HepG2 (cell line): ENCODE measurements around the gene KLHL36. TPM values are rescaled to one million over a fixed set of nuclear protein-coding genes. Genes with fewer than 3 reads are reported as not detected.

ENCODE experiments used
- DNMT3B ChIP-seq: conservative IDR thresholded peaks from 2 replicates; pipeline ENCODE4 v1.6.1; 2016; ENCODE audit warnings: missing biosample characterization, control low read depth
- E2F1 ChIP-seq: sonication (generic); formaldehyde crosslinking; IDR thresholded peaks from 2 replicates; pipeline ENCODE4 v1.5.0; 2020; ENCODE audit warnings: missing genetic modification reagents
- EHMT2 ChIP-seq: fragments of 200-600 bp; sonication (generic); IDR thresholded peaks from 2 replicates; pipeline ENCODE4 v1.7.0; 2017; ENCODE audit warnings: antibody characterized with exemption, low read depth, low read length, borderline replicate concordance
- FOXJ3 ChIP-seq: sonication (generic); formaldehyde crosslinking; IDR thresholded peaks from 2 replicates; pipeline ENCODE4 v1.4.0; 2020; ENCODE audit warnings: missing genetic modification reagents, mild to moderate bottlenecking, borderline replicate concordance
- GPN1 ChIP-seq: sonication (generic); formaldehyde crosslinking; IDR thresholded peaks from 2 replicates; pipeline ENCODE4 v1.5.1; 2020; ENCODE audit warnings: missing genetic modification reagents, borderline replicate concordance
- HMGA1 ChIP-seq: sonication (generic); formaldehyde crosslinking; conservative IDR thresholded peaks from 2 replicates; pipeline ENCODE4 v1.4.0; 2020; ENCODE audit warnings: missing genetic modification reagents
- KAT8 ChIP-seq: IDR thresholded peaks from 2 replicates; pipeline ENCODE4 v1.6.1; 2016; ENCODE audit warnings: missing genetic modification reagents, missing compliant biosample characterization
- MED13 ChIP-seq: sonication (generic); formaldehyde crosslinking; IDR thresholded peaks from 2 replicates; pipeline ENCODE4 v1.5.0; 2020; ENCODE audit warnings: missing genetic modification reagents
- MLX ChIP-seq: IDR thresholded peaks from 2 replicates; pipeline ENCODE4 v1.6.1; 2016
- MTF1 ChIP-seq: sonication (generic); formaldehyde crosslinking; IDR thresholded peaks from 2 replicates; pipeline ENCODE4 v1.5.0; 2020; ENCODE audit warnings: missing genetic modification reagents
- NFIC ChIP-seq: IDR thresholded peaks from 2 replicates; pipeline ENCODE4 v1.6.1; 2012; ENCODE audit warnings: mild to moderate bottlenecking, low read length, inconsistent platforms
- POLR2AphosphoS2 ChIP-seq: IDR thresholded peaks from 2 replicates; pipeline ENCODE4 v1.6.1; 2011; ENCODE audit warnings: low read depth, low read length, improper control_type of control experiment
- POLR2AphosphoS5 ChIP-seq: IDR thresholded peaks from 2 replicates; pipeline ENCODE4 v1.6.1; 2012; ENCODE audit warnings: low read depth, low read length
- RBFOX2 ChIP-seq: fragments of 200-400 bp; formaldehyde crosslinking; IDR thresholded peaks from 2 replicates; pipeline ENCODE4 v1.6.1; 2017; ENCODE audit warnings: low read depth, mild to moderate bottlenecking, low read length
- SIN3A ChIP-seq: IDR thresholded peaks from 2 replicates; pipeline ENCODE4 v1.6.1; 2011; ENCODE audit warnings: low read depth, mild to moderate bottlenecking, control low read depth, low read length, borderline replicate concordance
- TFE3 ChIP-seq: IDR thresholded peaks from 2 replicates; pipeline ENCODE4 v1.6.1; 2016
- THAP7 ChIP-seq: sonication (generic); formaldehyde crosslinking; IDR thresholded peaks from 2 replicates; pipeline ENCODE4 v1.8.1; 2023; ENCODE audit warnings: mild to moderate bottlenecking, missing genetic modification reagents
- ZGPAT ChIP-seq: IDR thresholded peaks from 2 replicates; pipeline ENCODE4 v1.6.1; 2016; ENCODE audit warnings: mild to moderate bottlenecking
- ZMYM3 ChIP-seq: sonication (generic); formaldehyde crosslinking; IDR thresholded peaks from 2 replicates; pipeline ENCODE4 v1.5.1; 2020; ENCODE audit warnings: mild to moderate bottlenecking, missing genetic modification reagents
- ZNF121 ChIP-seq: sonication (generic); formaldehyde crosslinking; IDR thresholded peaks from 2 replicates; pipeline ENCODE4 v1.5.0; 2020; ENCODE audit warnings: mild to moderate bottlenecking, missing genetic modification reagents
- ZNF256 ChIP-seq: sonication (generic); formaldehyde crosslinking; conservative IDR thresholded peaks from 2 replicates; pipeline ENCODE4 v1.4.0; 2020; ENCODE audit warnings: missing genetic modification reagents
- ZNF317 ChIP-seq: sonication (generic); formaldehyde crosslinking; IDR thresholded peaks from 2 replicates; pipeline ENCODE4 v1.5.0; 2020; ENCODE audit warnings: mild to moderate bottlenecking, missing genetic modification reagents
- ZNF512 ChIP-seq: sonication (generic); formaldehyde crosslinking; IDR thresholded peaks from 2 replicates; pipeline ENCODE4 v1.4.0; 2020; ENCODE audit warnings: mild to moderate bottlenecking, missing genetic modification reagents
- ZNF605 ChIP-seq: sonication (generic); formaldehyde crosslinking; IDR thresholded peaks from 2 replicates; pipeline ENCODE4 v1.8.0; 2022; ENCODE audit warnings: mild to moderate bottlenecking, missing genetic modification reagents
- polyA plus RNA-seq, 8 experiments: library from polyadenylated mRNA; depleted of rRNA in 3 of 8; stranded (reverse) in 7 of 8; unstranded in 1 of 8; fragments of >200 nt; fragmentation: Illumina TruSeq in 4 of 8; extraction: Trizol in 4 of 8; gene quantifications; 2 replicates each; pipeline versions ENCODE4 v1.2.1 to v1.2.3, GENCODE V29; 2011 to 2016; ENCODE audit warnings: low read depth in 4 of 8, missing spikeins in 1 of 8, mixed read lengths in 1 of 8; ENCODE audit not compliant: insufficient read depth in 1 of 8
- total RNA-seq, 5 experiments: library from RNA; depleted of rRNA; stranded (reverse); fragments of >200 nt; fragmentation: Illumina TruSeq; extraction: Trizol; gene quantifications; 2 replicates each; pipeline ENCODE4 v1.2.3, GENCODE V29; 2016; ENCODE audit warnings: low read depth in 1 of 5

KLHL36 gene
- total and polyA plus RNA-seq, 2 of the 13 experiments (the other 11 are each of a cell fraction or from before 2014, with no cell fraction given): 24.3 to 26.0 TPM

- TF ChIP-seq E2F1 (CRISPR knock-in tag) (no peak), POLR2AphosphoS2 (no peak; the same call in 1 of the 2 replicates), NFIC (no peak), ZGPAT (peak; percentile 90; the same call in 1 of the 2 replicates), DNMT3B (CRISPR knock-in tag) (no peak; the same call in 1 of the 2 replicates), TFE3 (no peak), KAT8 (peak; percentile 90), RBFOX2 (peak; percentile 95), ZNF512 (no peak), THAP7 (CRISPR knock-in tag) (no peak), ZNF256 (CRISPR knock-in tag) (no peak; the same call in 1 of the 2 replicates), GPN1 (CRISPR knock-in tag) (no peak; the same call in 1 of the 2 replicates), EHMT2 (no peak), ZMYM3 (CRISPR knock-in tag) (peak; percentile 41; the same call in 1 of the 2 replicates), SIN3A (peak; percentile 82; the same call in 1 of the 2 replicates), HMGA1 (no peak), MTF1 (CRISPR knock-in tag) (peak; percentile 49; the same call in 1 of the 2 replicates), ZNF317 (CRISPR knock-in tag) (no peak), MED13 (CRISPR knock-in tag) (0 out of 2 replicates have a peak, but pooled peaks have one; percentile 4), ZNF121 (CRISPR knock-in tag) (0 out of 2 replicates have a peak, but pooled peaks have one; percentile 5), FOXJ3 (CRISPR knock-in tag) (no peak), POLR2AphosphoS5 (peak; percentile 90), ZNF605 (CRISPR knock-in tag) (0 out of 2 replicates have a peak, but pooled peaks have one; percentile 15), MLX (CRISPR knock-in tag) (peak; percentile 8; the same call in 1 of the 2 replicates)
These were observed 51.6 kb downstream of the KLHL36 start, which contains the start of gene USP10 (continued) for GRCh38 chr16:84699712-84700445.
